Fibroblast of pulmonary artery (primary cell): ENCODE results near the gene KAT5.
"Not testable (repeated sequence)": the region's sequence is repeated elsewhere in the genome, so short reads cannot be mapped to it uniquely, and the experiment has no call there.

Experiments
- DNase-seq: peaks from one replicate; pipeline ENCODE4 v3.0.0-alpha.2; 2010; ENCODE audit warnings: low read depth
- H3K4me3 ChIP-seq: replicated peaks from 2 replicates; pipeline ENCODE4 v1.5.1; 2011; ENCODE audit warnings: low read depth, mild to moderate bottlenecking, control low read depth, low read length, moderate library complexity
- CTCF ChIP-seq: IDR thresholded peaks from 2 replicates; pipeline ENCODE4 v1.5.1; 2011; ENCODE audit warnings: mild to moderate bottlenecking, control low read depth, low read length, inconsistent platforms; ENCODE audit errors: missing control alignments

The KAT5 gene

GRCh38 chr11:65744026-65744698 is 32.1 kb downstream of the KAT5 start:
- DNase-seq, result peak; percentile 39
- peak; percentile 27 for TF ChIP-seq CTCF

GRCh38 chr11:65744699-65745042 is 32.6 kb downstream of the KAT5 start:
- DNase-seq, result no peak
- no peak overlapping the region for H3K4me3 ChIP-seq
- TF ChIP-seq CTCF, result no peak

More at GRCh38 chr11:65744026-65744698, 32.1 kb downstream of the KAT5 start:
- H3K4me3 ChIP-seq, result no peak overlapping the region

- TF ChIP-seq CTCF, result no peak
- DNase-seq, result no peak
- H3K4me3 ChIP-seq, result no peak overlapping the region
Measured at GRCh38 chr11:65745049-65745448, 33.0 kb downstream of the KAT5 start.

GRCh38 chr11:65762169-65762568 is 50.1 kb downstream of the KAT5 start:
- H3K4me3 ChIP-seq, DNase-seq: not testable (repeated sequence)

- not testable (repeated sequence) for DNase-seq, H3K4me3 ChIP-seq
Measured at GRCh38 chr11:65762816-65763215, 50.8 kb downstream of the KAT5 start.

GRCh38 chr11:65764434-65764833 is 52.4 kb downstream of the KAT5 start:
- DNase-seq, result no peak
- no peak overlapping the region for H3K4me3 ChIP-seq
- TF ChIP-seq CTCF, result no peak

- H3K4me3 ChIP-seq, result no peak overlapping the region
- DNase-seq, result no peak
- no peak for TF ChIP-seq CTCF
Measured at GRCh38 chr11:65766535-65766934, 54.5 kb downstream of the KAT5 start.

- H3K4me3 ChIP-seq, result no peak overlapping the region
- DNase-seq, result no peak
- TF ChIP-seq CTCF, result no peak
Measured at GRCh38 chr11:65767406-65767805, 55.4 kb downstream of the KAT5 start.

- H3K4me3 ChIP-seq, DNase-seq: not testable (repeated sequence)
Measured at GRCh38 chr11:65767806-65768205, 55.8 kb downstream of the KAT5 start.
